ENCODE data around the gene FJX1. TPM values are rescaled to one million over a fixed set of nuclear protein-coding genes. Genes with fewer than 3 reads are reported as not detected.

FJX1 gene
- total RNA-seq, 1 donor from 2014 or later = 1.5 TPM

GRCh38 chr11:35598254-35599125 lies 19.8 kb upstream of the FJX1 start:
- no peaks in the 10 kb centered on the region for H3K36me3 ChIP-seq
- no peaks in the 10 kb centered on the region for H3K27me3 ChIP-seq (ENCODE audit: low read depth)
- peak; percentile 47 to 52 for ATAC-seq
- intact Hi-C loops (cut with DNase I) = no loop called here
- TF ChIP-seq CTCF (IDR thresholded peaks at IDR 0.05) = no peak
- DNase-seq = no peak
- no peak overlapping the region for H3K4me3 ChIP-seq
- no peaks in the 10 kb centered on the region for H3K9me3 ChIP-seq
- H3K4me1 ChIP-seq = no peaks in the 10 kb centered on the region
- no peak overlapping the region for H3K27ac ChIP-seq

- DNase-seq (no peak), ATAC-seq (no peak)
- Histone ChIP-seq H3K27ac (no peak overlapping the region), H3K36me3 (no peaks in the 10 kb centered on the region), H3K4me3 (no peak overlapping the region), H3K9me3 (no peaks in the 10 kb centered on the region), H3K27me3 (ENCODE audit: low read depth) (no peaks in the 10 kb centered on the region), H3K4me1 (no peaks in the 10 kb centered on the region)
- no peak for TF ChIP-seq CTCF (IDR thresholded peaks at IDR 0.05)
- intact Hi-C loops (cut with DNase I) = no loop called here
These were observed 17.9 kb upstream of the FJX1 start for GRCh38 chr11:35600331-35600838.

GRCh38 chr11:35602160-35602793 lies 16.0 kb upstream of the FJX1 start:
- Histone ChIP-seq H3K4me3 (no peak overlapping the region), H3K27me3 (ENCODE audit: low read depth) (no peaks in the 10 kb centered on the region), H3K36me3 (no peaks in the 10 kb centered on the region), H3K4me1 (no peaks in the 10 kb centered on the region), H3K27ac (no peak overlapping the region), H3K9me3 (no peaks in the 10 kb centered on the region)
- intact Hi-C loops (cut with DNase I) = no loop called here
- ATAC-seq = no peak
- no peak for DNase-seq
- no peak for TF ChIP-seq CTCF (IDR thresholded peaks at IDR 0.05)

GRCh38 chr11:35602979-35603378 lies 15.3 kb upstream of the FJX1 start:
- no peaks in the 10 kb centered on the region for H3K27me3 ChIP-seq (ENCODE audit: low read depth)
- no peak overlapping the region for H3K27ac ChIP-seq
- no peak overlapping the region for H3K4me3 ChIP-seq
- no peak for ATAC-seq
- no peak for DNase-seq
- intact Hi-C loops (cut with DNase I) = no loop called here
- H3K9me3 ChIP-seq = no peaks in the 10 kb centered on the region
- no peaks in the 10 kb centered on the region for H3K4me1 ChIP-seq
- TF ChIP-seq CTCF (IDR thresholded peaks at IDR 0.05) = no peak
- H3K36me3 ChIP-seq = no peaks in the 10 kb centered on the region

GRCh38 chr11:35605706-35606105 lies 12.6 kb upstream of the FJX1 start:
- no peak for TF ChIP-seq CTCF (IDR thresholded peaks at IDR 0.05)
- no peak overlapping the region for H3K27ac ChIP-seq
- no peak overlapping the region for H3K4me3 ChIP-seq
- H3K27me3 ChIP-seq (ENCODE audit: low read depth) = no peaks in the 10 kb centered on the region
- H3K36me3 ChIP-seq = no peaks in the 10 kb centered on the region
- H3K9me3 ChIP-seq = no peaks in the 10 kb centered on the region
- H3K4me1 ChIP-seq = no peaks in the 10 kb centered on the region
- no peak for DNase-seq
- ATAC-seq = peak in 1 of 2 donors; percentile 30
- intact Hi-C loops (cut with DNase I) = no loop called here
